Brain microvascular endothelial cell (primary cell): ENCODE data around the gene HES5.
"Not testable (repeated sequence)": the region's sequence is repeated elsewhere in the genome, so short reads cannot be mapped to it uniquely, and the experiment has no call there.

Experiments
- DNase-seq: peaks from one replicate; pipeline ENCODE4 v3.0.0-alpha.2; 2020
- H3K27ac ChIP-seq: fragments of 250-450 bp; sonication (Bioruptor Pico); 2 replicates; pipeline ENCODE4 v1.5.1; 2020; ENCODE audit warnings: mild to moderate bottlenecking, moderate library complexity
- H3K27me3 ChIP-seq: fragments of 250-450 bp; sonication (Bioruptor Pico); replicated peaks from 2 replicates; pipeline ENCODE4 v1.5.1; 2020; ENCODE audit warnings: mild to moderate bottlenecking
- H3K36me3 ChIP-seq: fragments of 250-450 bp; sonication (Bioruptor Pico); replicated peaks from 2 replicates; pipeline ENCODE4 v1.5.1; 2020; ENCODE audit warnings: mild to moderate bottlenecking
- H3K4me3 ChIP-seq: 2 replicates; pipeline ENCODE4 v1.5.1; 2011; ENCODE audit warnings: low read depth, mild to moderate bottlenecking, control low read depth, low read length, moderate library complexity
- CTCF ChIP-seq: IDR thresholded peaks from 2 replicates; pipeline ENCODE4 v1.5.1; 2011; ENCODE audit warnings: low read depth, mild to moderate bottlenecking, moderate library complexity, low read length, control low read depth, inconsistent platforms; ENCODE audit errors: missing control alignments
- in situ Hi-C: cut with HindIII; loops from 2 replicates; pipeline ENCODE4 v1.10.0; 2017; ENCODE audit warnings: low sequenced_read_pairs, low pct_ligation_motif_present

Gene HES5

GRCh38 chr1:2529784-2530512 lies at the start of gene HES5:
HES5 (minus strand) TSS chr1:2530263; CDS start chr1:2530164, 99 bp downstream.
- H3K27ac ChIP-seq, result no peak within 1 kb of the TSS
- no peaks in the 10 kb centered on the region for H3K36me3 ChIP-seq
- peak within 1 kb of the TSS; percentile 20 for H3K4me3 ChIP-seq
- no peak for DNase-seq
- peaks cover 13% of the 10 kb centered on the region for H3K27me3 ChIP-seq
- TF ChIP-seq CTCF, result no peak
- in situ Hi-C loops, result no loop called here

- DNase-seq, result no peak
- Histone ChIP-seq H3K36me3 (no peaks in the 10 kb centered on the region), H3K4me3 (no peak overlapping the region), H3K27me3 (no peaks in the 10 kb centered on the region), H3K27ac (no peak overlapping the region)
- no peak for TF ChIP-seq CTCF
- in situ Hi-C loops, result no loop called here
Observed at GRCh38 chr1:2578758-2579118, 48.7 kb upstream of the HES5 start.

GRCh38 chr1:2577565-2578075 lies 47.6 kb upstream of the HES5 start:
- H3K27me3 ChIP-seq, H3K4me3 ChIP-seq, DNase-seq, in situ Hi-C loops, H3K36me3 ChIP-seq, H3K27ac ChIP-seq: not testable (repeated sequence)

GRCh38 chr1:2575801-2576663 lies 46.0 kb upstream of the HES5 start:
- no peak overlapping the region for H3K4me3 ChIP-seq
- in situ Hi-C loops, result no loop called here
- TF ChIP-seq CTCF, result no peak
- H3K36me3 ChIP-seq, result no peaks in the 10 kb centered on the region
- no peak overlapping the region for H3K27ac ChIP-seq
- no peaks in the 10 kb centered on the region for H3K27me3 ChIP-seq
- DNase-seq, result no peak

- in situ Hi-C loops, result no loop called here
Observed at GRCh38 chr1:2574350-2574749, 44.3 kb upstream of the HES5 start.

More at GRCh38 chr1:2574350-2574749, 44.3 kb upstream of the HES5 start:
- Histone ChIP-seq H3K36me3 (no peaks in the 10 kb centered on the region), H3K27ac (no peak overlapping the region), H3K4me3 (no peak overlapping the region), H3K27me3 (no peaks in the 10 kb centered on the region)
- TF ChIP-seq CTCF, result no peak
- DNase-seq, result no peak
